ENCODE measurements around the gene TRAF3IP1.

DNA sequence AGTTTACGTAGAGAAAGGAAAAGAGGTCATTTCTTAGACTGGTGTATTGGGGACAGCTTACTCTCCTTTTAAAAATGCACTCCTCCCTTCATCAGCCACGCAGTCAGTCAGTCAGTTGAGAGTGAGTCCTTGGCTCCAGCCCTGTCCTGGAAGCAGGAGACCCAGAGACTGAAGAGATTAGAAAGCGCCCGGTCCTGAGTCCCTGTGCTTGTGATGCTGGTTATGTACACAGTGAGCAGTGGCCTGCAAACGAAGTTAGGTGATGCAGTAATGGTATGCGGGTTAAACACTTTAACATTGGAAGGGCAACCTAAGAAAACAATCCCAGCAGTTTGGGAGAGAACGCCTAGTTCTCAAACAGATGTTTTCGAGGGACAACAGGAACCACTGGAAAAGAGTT is 100.1 kb downstream of the TRAF3IP1 start:
- TF ChIP-seq CSDC2 (CRISPR knock-in tag; IDR thresholded peaks at IDR 0.05) (no peak), ZFP30 (CRISPR knock-in tag; IDR thresholded peaks at IDR 0.05) (no peak), ISL1 (CRISPR knock-in tag; IDR thresholded peaks at IDR 0.05) (no peak), BACH2 (CRISPR knock-in tag; IDR thresholded peaks at IDR 0.05; ENCODE audit: borderline replicate concordance) (no peak), ARNTL (CRISPR knock-in tag; IDR thresholded peaks at IDR 0.05; ENCODE audit: borderline replicate concordance, low read depth) (no peak), OSR1 (CRISPR knock-in tag; IDR thresholded peaks at IDR 0.05) (no peak), ZNF8 (CRISPR knock-in tag; IDR thresholded peaks at IDR 0.05) (no peak), SNAI2 (CRISPR knock-in tag; IDR thresholded peaks at IDR 0.05) (no peak), POU6F1 (CRISPR knock-in tag; IDR thresholded peaks at IDR 0.05; ENCODE audit: borderline replicate concordance, low read depth) (no peak), ZC3H10 (CRISPR knock-in tag; IDR thresholded peaks at IDR 0.05) (no peak), ZNF70 (CRISPR knock-in tag; IDR thresholded peaks at IDR 0.05) (no peak), GLIS3 (CRISPR knock-in tag; IDR thresholded peaks at IDR 0.05) (no peak)
- TF ChIP-seq, protein P1, sequence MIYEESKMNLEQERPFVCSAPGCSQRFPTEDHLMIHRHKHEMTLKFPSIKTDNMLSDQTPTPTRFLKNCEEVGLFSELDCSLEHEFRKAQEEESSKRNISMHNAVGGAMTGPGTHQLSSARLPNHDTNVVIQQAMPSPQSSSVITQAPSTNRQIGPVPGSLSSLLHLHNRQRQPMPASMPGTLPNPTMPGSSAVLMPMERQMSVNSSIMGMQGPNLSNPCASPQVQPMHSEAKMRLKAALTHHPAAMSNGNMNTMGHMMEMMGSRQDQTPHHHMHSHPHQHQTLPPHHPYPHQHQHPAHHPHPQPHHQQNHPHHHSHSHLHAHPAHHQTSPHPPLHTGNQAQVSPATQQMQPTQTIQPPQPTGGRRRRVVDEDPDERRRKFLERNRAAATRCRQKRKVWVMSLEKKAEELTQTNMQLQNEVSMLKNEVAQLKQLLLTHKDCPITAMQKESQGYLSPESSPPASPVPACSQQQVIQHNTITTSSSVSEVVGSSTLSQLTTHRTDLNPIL (CRISPR knock-in tag; IDR thresholded peaks at IDR 0.05; ENCODE audit: low read depth): no peak
- TF ChIP-seq, protein P2, sequence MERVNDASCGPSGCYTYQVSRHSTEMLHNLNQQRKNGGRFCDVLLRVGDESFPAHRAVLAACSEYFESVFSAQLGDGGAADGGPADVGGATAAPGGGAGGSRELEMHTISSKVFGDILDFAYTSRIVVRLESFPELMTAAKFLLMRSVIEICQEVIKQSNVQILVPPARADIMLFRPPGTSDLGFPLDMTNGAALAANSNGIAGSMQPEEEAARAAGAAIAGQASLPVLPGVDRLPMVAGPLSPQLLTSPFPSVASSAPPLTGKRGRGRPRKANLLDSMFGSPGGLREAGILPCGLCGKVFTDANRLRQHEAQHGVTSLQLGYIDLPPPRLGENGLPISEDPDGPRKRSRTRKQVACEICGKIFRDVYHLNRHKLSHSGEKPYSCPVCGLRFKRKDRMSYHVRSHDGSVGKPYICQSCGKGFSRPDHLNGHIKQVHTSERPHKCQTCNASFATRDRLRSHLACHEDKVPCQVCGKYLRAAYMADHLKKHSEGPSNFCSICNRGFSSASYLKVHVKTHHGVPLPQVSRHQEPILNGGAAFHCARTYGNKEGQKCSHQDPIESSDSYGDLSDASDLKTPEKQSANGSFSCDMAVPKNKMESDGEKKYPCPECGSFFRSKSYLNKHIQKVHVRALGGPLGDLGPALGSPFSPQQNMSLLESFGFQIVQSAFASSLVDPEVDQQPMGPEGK (CRISPR knock-in tag; IDR thresholded peaks at IDR 0.05; ENCODE audit: borderline replicate concordance): no peak
